Measurements from ENCODE around the gene AFAP1. TPM values are rescaled to one million over a fixed set of nuclear protein-coding genes. Genes with fewer than 3 reads are reported as not detected.

Gene AFAP1
- polyA plus RNA-seq, 1 donor (not counting 4 experiments of a cell fraction or from before 2014, with no cell fraction given): 7.6 TPM

GRCh38 chr4:7756071-7756470 is 183.6 kb downstream of the AFAP1 start:
- Histone ChIP-seq H3K9me1 (ENCODE audit: control insufficient read depth, extremely low read depth, insufficient read depth, low read length) (no peaks in the 10 kb centered on the region), H3K27me3 (ENCODE audit: control insufficient read depth, extremely low read depth, insufficient read depth, low read length) (no peaks in the 10 kb centered on the region), H4K20me1 (ENCODE audit: control insufficient read depth, extremely low read depth, insufficient read depth, low read length) (no peaks in the 10 kb centered on the region), H3K9ac (ENCODE audit: control insufficient read depth, extremely low read depth, insufficient read depth, low read length) (no peak overlapping the region), H3K4me2 (ENCODE audit: control insufficient read depth, extremely low read depth, insufficient read depth, low read depth, low read length) (no peak overlapping the region), H3K36me3 (ENCODE audit: control insufficient read depth in 2 of 2, extremely low read depth in 1 of 2, insufficient read depth in 2 of 2, low read length in 2 of 2) (peaks cover 1 to 10% of the 10 kb centered on the region in 2 experiments), H3K27ac (ENCODE audit: control insufficient read depth, insufficient read depth, low read length) (no peak overlapping the region), H3K4me3 (ENCODE audit: control insufficient read depth in 2 of 3, extremely low read depth in 1 of 3, insufficient read depth in 2 of 3, low read depth in 1 of 3, low read length in 3 of 3) (no peak overlapping the region), H3K79me2 (ENCODE audit: control insufficient read depth, insufficient read depth, low read length) (no peaks in the 10 kb centered on the region), H3K4me1 (ENCODE audit: control insufficient read depth, extremely low read depth, insufficient read depth, low read length) (peaks cover 10% of the 10 kb centered on the region), H2AFZ (ENCODE audit: control insufficient read depth, low read length) (no peak overlapping the region), H3K9me3 (ENCODE audit: control insufficient read depth, low read depth, low read length) (no peaks in the 10 kb centered on the region)
- no peak for TF ChIP-seq EZH2 (IDR thresholded peaks at IDR 0.05; ENCODE audit: low read length)
- no peak for TF ChIP-seq CTCF (optimal IDR thresholded peaks at IDR 0.05 in 1 of 3, IDR thresholded peaks at IDR 0.05 in 1 of 3, conservative IDR thresholded peaks at IDR 0.05 in 1 of 3; ENCODE audit: extremely low read depth in 1 of 3, insufficient read depth in 2 of 3, low read length in 3 of 3)
- FAIRE-seq (no peak), DNase-seq (ENCODE audit: low read depth, low spot score) (no peak)
- dilution Hi-C loops (cut with MboI; ENCODE audit: extremely low pct_ligation_motif_present, low sequenced_read_pairs): no loop called here

GRCh38 chr4:7755561-7755960 is 184.1 kb downstream of the AFAP1 start:
- DNase-seq (ENCODE audit: low read depth, low spot score) (no peak), FAIRE-seq (no peak)
- no peaks in the 10 kb centered on the region for H3K9me1 ChIP-seq (ENCODE audit: control insufficient read depth, extremely low read depth, insufficient read depth, low read length)
- H3K4me1 ChIP-seq (ENCODE audit: control insufficient read depth, extremely low read depth, insufficient read depth, low read length): peaks cover 10% of the 10 kb centered on the region
- no peaks in the 10 kb centered on the region for H4K20me1 ChIP-seq (ENCODE audit: control insufficient read depth, extremely low read depth, insufficient read depth, low read length)
- no peaks in the 10 kb centered on the region for H3K27me3 ChIP-seq (ENCODE audit: control insufficient read depth, extremely low read depth, insufficient read depth, low read length)
- dilution Hi-C loops (cut with MboI; ENCODE audit: extremely low pct_ligation_motif_present, low sequenced_read_pairs): no loop called here
- no peak overlapping the region for H3K4me3 ChIP-seq (ENCODE audit: control insufficient read depth in 2 of 3, extremely low read depth in 1 of 3, insufficient read depth in 2 of 3, low read depth in 1 of 3, low read length in 3 of 3)
- no peak for TF ChIP-seq CTCF (optimal IDR thresholded peaks at IDR 0.05 in 1 of 3, IDR thresholded peaks at IDR 0.05 in 1 of 3, conservative IDR thresholded peaks at IDR 0.05 in 1 of 3; ENCODE audit: extremely low read depth in 1 of 3, insufficient read depth in 2 of 3, low read length in 3 of 3)
- TF ChIP-seq EZH2 (IDR thresholded peaks at IDR 0.05; ENCODE audit: low read length): no peak
- no peak overlapping the region for H3K27ac ChIP-seq (ENCODE audit: control insufficient read depth, insufficient read depth, low read length)
- peaks cover 0 to 10% of the 10 kb centered on the region in 2 experiments for H3K36me3 ChIP-seq (ENCODE audit: control insufficient read depth in 2 of 2, extremely low read depth in 1 of 2, insufficient read depth in 2 of 2, low read length in 2 of 2)
- H3K9me3 ChIP-seq (ENCODE audit: control insufficient read depth, low read depth, low read length): no peaks in the 10 kb centered on the region
- H3K4me2 ChIP-seq (ENCODE audit: control insufficient read depth, extremely low read depth, insufficient read depth, low read depth, low read length): no peak overlapping the region
- no peaks in the 10 kb centered on the region for H3K79me2 ChIP-seq (ENCODE audit: control insufficient read depth, insufficient read depth, low read length)
- H3K9ac ChIP-seq (ENCODE audit: control insufficient read depth, extremely low read depth, insufficient read depth, low read length): no peak overlapping the region
- no peak overlapping the region for H2AFZ ChIP-seq (ENCODE audit: control insufficient read depth, low read length)
